Epithelial cell of esophagus (primary cell): ENCODE results near the gene C9orf72.

Experiments used
- DNase-seq: peaks from one replicate; pipeline ENCODE4 v3.0.0; 2010; ENCODE audit warnings: low read depth
- H3K4me3 ChIP-seq: 2 replicates; pipeline ENCODE4 v1.5.1; 2011; ENCODE audit warnings: mild to moderate bottlenecking, low read length, control low read depth
- TF ChIP-seq, protein P1 (sequence below): IDR thresholded peaks from 2 replicates; pipeline ENCODE4 v1.5.1; 2011; ENCODE audit warnings: low read depth, mild to moderate bottlenecking, low read length, control low read depth, inconsistent platforms; ENCODE audit not compliant: insufficient read depth; ENCODE audit errors: missing control alignments

The C9orf72 gene

GRCh38 chr9:27602954-27603353, 29.7 kb upstream of the C9orf72 start:
- DNase-seq = no peak
- H3K4me3 ChIP-seq = no peak overlapping the region
- TF ChIP-seq, protein P1, sequence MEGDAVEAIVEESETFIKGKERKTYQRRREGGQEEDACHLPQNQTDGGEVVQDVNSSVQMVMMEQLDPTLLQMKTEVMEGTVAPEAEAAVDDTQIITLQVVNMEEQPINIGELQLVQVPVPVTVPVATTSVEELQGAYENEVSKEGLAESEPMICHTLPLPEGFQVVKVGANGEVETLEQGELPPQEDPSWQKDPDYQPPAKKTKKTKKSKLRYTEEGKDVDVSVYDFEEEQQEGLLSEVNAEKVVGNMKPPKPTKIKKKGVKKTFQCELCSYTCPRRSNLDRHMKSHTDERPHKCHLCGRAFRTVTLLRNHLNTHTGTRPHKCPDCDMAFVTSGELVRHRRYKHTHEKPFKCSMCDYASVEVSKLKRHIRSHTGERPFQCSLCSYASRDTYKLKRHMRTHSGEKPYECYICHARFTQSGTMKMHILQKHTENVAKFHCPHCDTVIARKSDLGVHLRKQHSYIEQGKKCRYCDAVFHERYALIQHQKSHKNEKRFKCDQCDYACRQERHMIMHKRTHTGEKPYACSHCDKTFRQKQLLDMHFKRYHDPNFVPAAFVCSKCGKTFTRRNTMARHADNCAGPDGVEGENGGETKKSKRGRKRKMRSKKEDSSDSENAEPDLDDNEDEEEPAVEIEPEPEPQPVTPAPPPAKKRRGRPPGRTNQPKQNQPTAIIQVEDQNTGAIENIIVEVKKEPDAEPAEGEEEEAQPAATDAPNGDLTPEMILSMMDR = no peak

GRCh38 chr9:27602142-27602861, 29.0 kb upstream of the C9orf72 start:
- no peak for DNase-seq
- TF ChIP-seq, protein P1 = no peak
- H3K4me3 ChIP-seq = no peak overlapping the region

DNA sequence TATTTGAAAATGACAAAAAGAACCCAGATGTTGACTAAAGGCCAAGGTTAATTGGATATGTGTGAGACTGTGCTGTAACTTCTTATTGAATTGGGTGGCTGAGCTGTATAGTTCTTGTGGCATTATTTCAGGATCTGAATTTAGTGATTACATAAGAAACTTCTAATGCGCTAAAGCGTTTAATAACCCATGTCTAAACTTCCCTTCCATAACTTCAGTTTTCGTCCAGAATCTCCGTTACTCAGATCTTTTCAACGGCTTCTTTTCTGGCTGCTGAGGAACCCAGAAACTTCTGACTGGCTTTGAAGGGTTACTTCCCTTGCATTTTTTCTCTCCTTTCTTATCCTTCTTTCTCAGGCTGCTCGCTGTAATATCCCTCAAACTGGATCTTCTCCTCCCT, 28.1 kb upstream of the C9orf72 start:
- H3K4me3 ChIP-seq = no peak overlapping the region
- DNase-seq = no peak
- TF ChIP-seq, protein P1 = no peak

- TF ChIP-seq, protein P1 = no peak
- H3K4me3 ChIP-seq = no peak overlapping the region
- no peak for DNase-seq
Measured at GRCh38 chr9:27600256-27600655, 27.0 kb upstream of the C9orf72 start.

- TF ChIP-seq, protein P1 = no peak
- H3K4me3 ChIP-seq = no peak overlapping the region
- no peak for DNase-seq
Measured at GRCh38 chr9:27599870-27600238, 26.6 kb upstream of the C9orf72 start.

DNA sequence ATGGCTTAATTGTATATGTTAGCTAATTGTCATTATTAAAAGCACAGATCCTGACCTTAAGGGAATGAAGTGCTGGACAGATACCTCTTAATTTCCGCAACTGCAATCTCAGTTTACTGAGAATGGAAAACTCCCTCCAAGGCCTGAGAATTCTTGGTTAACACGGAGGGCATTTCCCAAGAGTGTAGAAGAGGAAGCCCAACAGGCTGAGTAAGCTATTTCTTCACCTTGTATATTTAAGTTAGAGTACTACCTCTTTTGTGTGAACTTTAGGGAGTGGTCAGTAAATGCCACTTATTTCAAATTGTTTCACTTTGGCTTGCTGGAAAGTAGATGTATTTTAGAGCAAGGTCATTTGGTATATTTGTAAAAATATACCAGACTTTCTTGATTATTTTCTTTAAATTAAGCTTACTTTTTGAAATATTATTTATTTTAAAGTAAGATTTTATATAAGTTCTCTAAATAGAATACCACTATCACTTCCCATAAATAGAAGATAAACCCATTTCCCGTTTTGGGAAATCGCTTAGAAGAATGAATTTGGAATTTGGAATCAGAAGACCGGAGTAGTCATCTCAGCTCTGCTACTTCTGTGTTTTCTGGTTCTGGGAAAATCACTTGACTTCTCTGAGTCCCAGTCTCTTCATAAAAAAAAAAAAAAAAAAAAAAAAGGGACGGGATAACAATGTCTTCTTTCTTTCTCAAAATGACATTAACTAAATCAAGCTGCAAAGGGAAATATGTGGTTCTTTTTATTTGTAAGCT, 26.0 kb upstream of the C9orf72 start:
- peak; percentile 63 for DNase-seq
- TF ChIP-seq, protein P1 = no peak
- no peak overlapping the region for H3K4me3 ChIP-seq
